Right lobe of liver (tissue), 4 donors: Measurements from ENCODE around the gene LIN54.

ENCODE experiments used
- CTCF ChIP-seq, 4 donors: fragments of 200-600 bp in 3 of 4; fragments of 450-650 bp in 1 of 4; IDR thresholded peaks; one replicate each; pipeline versions ENCODE4 v1.5.1 to v1.8.0; 2016 to 2022; ENCODE audit warnings: antibody characterized with exemption in 4 of 4, mild to moderate bottlenecking in 2 of 4
- POLR2A ChIP-seq: fragments of 450-650 bp; IDR thresholded peaks from one replicate; pipeline ENCODE4 v1.6.1; 2017; ENCODE audit warnings: antibody characterized with exemption, mild to moderate bottlenecking
- donor health status: DM: no; HTN: no; CAD: no.
- donor health status: DM: no; HTN: no; CAD: no.
- donor health status: DM: no; HTN: yes; CAD: no.

- TF ChIP-seq CTCF (IDR thresholded peaks at IDR 0.05) (no peak), POLR2A (no peak)
These were observed 26.2 kb downstream of the LIN54 start for GRCh38 chr4:82984459-82984858.
